Colonic mucosa (tissue), 4 donors: ENCODE measurements around the gene ELP4. TPM values are rescaled to one million over a fixed set of nuclear protein-coding genes. Genes with fewer than 3 reads are reported as not detected.
"Not testable (repeated sequence)": the region's sequence is repeated elsewhere in the genome, so short reads cannot be mapped to it uniquely, and the experiment has no call there.

Experiments used
- DNase-seq: peaks from one replicate; pipeline ENCODE4 v3.0.0-alpha.2; 2020
- H3K27ac ChIP-seq: fragments of 200-600 bp; one replicate; pipeline ENCODE4 v1.8.0; 2021
- H3K27me3 ChIP-seq: fragments of 200-600 bp; one replicate; pipeline ENCODE4 v1.8.0; 2021
- H3K36me3 ChIP-seq: fragments of 200-600 bp; one replicate; pipeline ENCODE4 v1.8.0; 2021
- H3K4me1 ChIP-seq: fragments of 200-600 bp; one replicate; pipeline ENCODE4 v1.8.0; 2021; ENCODE audit warnings: mild to moderate bottlenecking
- H3K4me3 ChIP-seq: fragments of 200-600 bp; one replicate; pipeline ENCODE4 v1.8.0; 2021
- H3K9ac ChIP-seq, 2 donors: one replicate each; pipeline ENCODE4 v1.7.0; 2013; ENCODE audit warnings: control low read depth in 2 of 2, low read depth in 2 of 2, low read length in 2 of 2
- H3K9me3 ChIP-seq: fragments of 200-600 bp; one replicate; pipeline ENCODE4 v1.8.0; 2021
- CTCF ChIP-seq: fragments of 200-600 bp; IDR thresholded peaks from one replicate; pipeline ENCODE4 v1.8.0; 2022; ENCODE audit warnings: antibody characterized with exemption, mild to moderate bottlenecking
- intact Hi-C: fragments of 100-400 bp; cut with DNase I; formaldehyde crosslinking; loops from one replicate; pipeline ENCODE4 v1.14.1; 2022
- total RNA-seq, 2 donors: library from RNA; stranded (reverse); fragmentation: NEBNext Ultra II Directional in 1 of 2; extraction: Animal tissue kit (Norgen Biotek cat#: 25700) in 1 of 2; gene quantifications; one replicate each; pipeline ENCODE4 v1.2.1, GENCODE V29; 2021
- donor health status: healthy.
- donor health status: DM: no; HTN: no; CAD: no.
- donor health status: DM: no; HTN: no; CAD: no.

The ELP4 gene
- total RNA-seq, 2 donors from 2014 or later: 17.0 to 22.8 TPM

- TF ChIP-seq CTCF: no peak
- H3K36me3 ChIP-seq: no peaks in the 10 kb centered on the region
- no peak for DNase-seq
- intact Hi-C loops: no loop called here
- no peaks in the 10 kb centered on the region for H3K4me1 ChIP-seq
- H3K27me3 ChIP-seq: no peaks in the 10 kb centered on the region
- no peaks in the 10 kb centered on the region for H3K9me3 ChIP-seq
- H3K27ac ChIP-seq: no peak overlapping the region
- H3K9ac ChIP-seq: no peak overlapping the region
- H3K4me3 ChIP-seq: no peak overlapping the region
Measured at GRCh38 chr11:31542862-31543261, 33.3 kb downstream of the ELP4 start.

- intact Hi-C loops: no loop called here
Measured at GRCh38 chr11:31555938-31556337, 46.4 kb downstream of the ELP4 start.

GRCh38 chr11:31558001-31558400 lies 48.4 kb downstream of the ELP4 start:
- intact Hi-C loops: no loop called here
- Histone ChIP-seq H3K9me3 (no peaks in the 10 kb centered on the region), H3K36me3 (no peaks in the 10 kb centered on the region), H3K4me1 (no peaks in the 10 kb centered on the region), H3K4me3 (no peak overlapping the region), H3K9ac (no peak overlapping the region), H3K27ac (no peak overlapping the region), H3K27me3 (no peaks in the 10 kb centered on the region)
- DNase-seq: no peak
- no peak for TF ChIP-seq CTCF

More at GRCh38 chr11:31555938-31556337, 46.4 kb downstream of the ELP4 start:
- Histone ChIP-seq H3K27ac (no peak overlapping the region), H3K4me1 (no peaks in the 10 kb centered on the region), H3K27me3 (no peaks in the 10 kb centered on the region), H3K9me3 (no peaks in the 10 kb centered on the region), H3K9ac (no peak overlapping the region), H3K4me3 (no peak overlapping the region), H3K36me3 (no peaks in the 10 kb centered on the region)
- TF ChIP-seq CTCF: no peak
- DNase-seq: no peak

GRCh38 chr11:31560842-31561476 lies 51.4 kb downstream of the ELP4 start:
- no peak overlapping the region for H3K4me3 ChIP-seq
- TF ChIP-seq CTCF: no peak
- no peaks in the 10 kb centered on the region for H3K9me3 ChIP-seq
- H3K27ac ChIP-seq: no peak overlapping the region
- no peak for DNase-seq
- H3K27me3 ChIP-seq: no peaks in the 10 kb centered on the region
- H3K4me1 ChIP-seq: no peaks in the 10 kb centered on the region
- H3K36me3 ChIP-seq: no peaks in the 10 kb centered on the region
- no peak overlapping the region for H3K9ac ChIP-seq
- intact Hi-C loops: no loop called here

- H3K27ac ChIP-seq, H3K9me3 ChIP-seq, H3K36me3 ChIP-seq, intact Hi-C loops, H3K27me3 ChIP-seq, H3K9ac ChIP-seq, H3K4me3 ChIP-seq, DNase-seq, H3K4me1 ChIP-seq: not testable (repeated sequence)
Measured at GRCh38 chr11:31564517-31564916, 55.0 kb downstream of the ELP4 start.

GRCh38 chr11:31574133-31574532 lies 64.6 kb downstream of the ELP4 start:
- H3K27ac ChIP-seq, H3K4me3 ChIP-seq, H3K4me1 ChIP-seq, DNase-seq, H3K9ac ChIP-seq, H3K9me3 ChIP-seq, H3K36me3 ChIP-seq, intact Hi-C loops, H3K27me3 ChIP-seq: not testable (repeated sequence)

- DNase-seq, H3K9me3 ChIP-seq, H3K4me1 ChIP-seq, H3K27me3 ChIP-seq, H3K36me3 ChIP-seq, H3K27ac ChIP-seq, H3K4me3 ChIP-seq, H3K9ac ChIP-seq, intact Hi-C loops: not testable (repeated sequence)
Measured at GRCh38 chr11:31575764-31576163, 66.2 kb downstream of the ELP4 start.

GRCh38 chr11:31579412-31579811 lies 69.8 kb downstream of the ELP4 start:
- H3K27ac ChIP-seq, intact Hi-C loops: not testable (repeated sequence)

More at GRCh38 chr11:31579412-31579811, 69.8 kb downstream of the ELP4 start:
- not testable (repeated sequence) for H3K27me3 ChIP-seq, H3K36me3 ChIP-seq, H3K9me3 ChIP-seq, DNase-seq, H3K4me1 ChIP-seq, H3K9ac ChIP-seq, H3K4me3 ChIP-seq
